ENCODE results near the gene PDYN.

DNA sequence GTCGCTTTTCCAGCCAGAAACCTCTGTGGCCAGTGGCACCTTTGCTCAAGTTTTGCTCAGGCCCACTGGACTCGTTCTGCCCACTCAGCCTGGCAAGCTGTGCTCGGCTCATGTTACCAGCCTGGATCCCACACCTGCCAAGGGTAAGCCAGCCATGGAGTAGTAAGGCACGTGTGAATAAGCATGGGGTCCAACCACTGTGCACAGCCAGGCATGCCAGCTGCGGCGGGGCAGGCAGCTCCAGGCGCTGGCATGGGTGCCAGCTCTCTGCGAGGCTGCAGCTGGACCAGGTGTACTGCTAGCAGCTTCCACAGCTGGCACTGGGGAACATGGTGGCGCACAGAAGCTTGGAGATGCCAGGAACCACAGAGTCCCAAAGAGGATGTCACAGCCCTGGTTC, 32.1 kb upstream of the PDYN start:
- TF ChIP-seq POLR2A (IDR thresholded peaks at IDR 0.05; ENCODE audit: low read length) = no peak
- no peak for TF ChIP-seq GATA1 (IDR thresholded peaks at IDR 0.05; ENCODE audit: low read depth, low read length)
